Measurements from ENCODE around the gene RAB39A. TPM values are rescaled to one million over a fixed set of nuclear protein-coding genes. Genes with fewer than 3 reads are reported as not detected.
A peak's percentile ranks its signal among the peaks of the same experiment; 100 is the strongest.

Gene RAB39A
- total and polyA plus RNA-seq, 2 donors = 0.66 to 3.5 TPM

GRCh38 chr11:108008656-108009496 lies 80.6 kb downstream of the RAB39A start, which contains the start of gene CUL5:
CUL5 (plus strand) TSS chr11:108008898; CDS start chr11:108009349, 451 bp downstream.
- Histone ChIP-seq H3K27me3 (ENCODE audit: control insufficient read depth in 2 of 2, insufficient read depth in 1 of 2, low read length in 1 of 2) (no peaks in the 10 kb centered on the region), H3K36me3 (ENCODE audit: control insufficient read depth in 2 of 2, insufficient read depth in 2 of 2, low read length in 1 of 2) (peaks cover 0 to 3% of the 10 kb centered on the region in 2 donors), H3K4me1 (ENCODE audit: control insufficient read depth in 2 of 2, insufficient read depth in 2 of 2, low read length in 2 of 2) (peaks cover 3% of the 10 kb centered on the region in 2 donors)

GRCh38 chr11:108009497-108010370 lies 81.5 kb downstream of the RAB39A start:
- Histone ChIP-seq H3K9me3 (ENCODE audit: control insufficient read depth in 2 of 2, insufficient read depth in 1 of 2, low read length in 1 of 2) (no peaks in the 10 kb centered on the region), H3K27ac (ENCODE audit: low read depth in 1 of 2, low read length in 1 of 2) (peak overlapping the region; percentile 97 to 98), H3K4me3 (ENCODE audit: low read length in 2 of 2) (peak overlapping the region; percentile 66 to 98), H3K4me1 (ENCODE audit: control insufficient read depth in 2 of 2, insufficient read depth in 2 of 2, low read length in 2 of 2) (peaks cover 3% of the 10 kb centered on the region in 2 donors), H3K36me3 (ENCODE audit: control insufficient read depth in 2 of 2, insufficient read depth in 2 of 2, low read length in 1 of 2) (peaks cover 4 to 6% of the 10 kb centered on the region in 2 donors), H3K27me3 (ENCODE audit: control insufficient read depth in 2 of 2, insufficient read depth in 1 of 2, low read length in 1 of 2) (no peaks in the 10 kb centered on the region)
- WGBS = 3% methylated on average over 31 of the region's 31 CpGs
- DNase-seq (ENCODE audit: low read depth in 6 of 9, low spot score in 9 of 9) = peak in 1 of 9 donors; percentile 4

More at GRCh38 chr11:108008656-108009496, 80.6 kb downstream of the RAB39A start, which contains the start of gene CUL5:
- peak within 1 kb of the TSS; percentile 97 to 98 for H3K27ac ChIP-seq (ENCODE audit: low read depth in 1 of 2, low read length in 1 of 2)
- peak; percentile 87 to 98 (median 91) for DNase-seq (ENCODE audit: low read depth in 6 of 9, low spot score in 9 of 9)
- H3K4me3 ChIP-seq (ENCODE audit: low read length in 2 of 2) = peak within 1 kb of the TSS; percentile 66 to 98
- no peaks in the 10 kb centered on the region for H3K9me3 ChIP-seq (ENCODE audit: control insufficient read depth in 2 of 2, insufficient read depth in 1 of 2, low read length in 1 of 2)
- under 1% methylated on average over 72 of the region's 72 CpGs for whole genome bisulfite sequencing

- Histone ChIP-seq H3K4me3 (ENCODE audit: low read length in 2 of 2) (no peak overlapping the region), H3K27ac (ENCODE audit: low read depth in 1 of 2, low read length in 1 of 2) (no peak overlapping the region), H3K36me3 (ENCODE audit: control insufficient read depth in 2 of 2, insufficient read depth in 2 of 2, low read length in 1 of 2) (peaks cover 4 to 11% of the 10 kb centered on the region in 2 donors), H3K9me3 (ENCODE audit: control insufficient read depth in 2 of 2, insufficient read depth in 1 of 2, low read length in 1 of 2) (no peaks in the 10 kb centered on the region), H3K27me3 (ENCODE audit: control insufficient read depth in 2 of 2, insufficient read depth in 1 of 2, low read length in 1 of 2) (no peaks in the 10 kb centered on the region), H3K4me1 (ENCODE audit: control insufficient read depth in 2 of 2, insufficient read depth in 2 of 2, low read length in 2 of 2) (peaks cover 3% of the 10 kb centered on the region in 2 donors)
- DNase-seq (ENCODE audit: low read depth in 6 of 9, low spot score in 9 of 9) = no peak
- WGBS = 97% methylated on average over 5 of the region's 5 CpGs
Observed at GRCh38 chr11:108012139-108012725, 84.0 kb downstream of the RAB39A start.

Other genes with a start within 250 kb of the RAB39A start
- 2.6 TPM for gene SLN, start 216.4 kb upstream of the RAB39A start, total RNA-seq
- gene SLN, start 216.4 kb upstream of the RAB39A start, polyA plus RNA-seq = 8.7 TPM
- 6.8 TPM for gene SLC35F2, start 69.7 kb upstream of the RAB39A start, total RNA-seq
- 9.6 TPM for gene SLC35F2, start 69.7 kb upstream of the RAB39A start, polyA plus RNA-seq
- 28.6 TPM for gene CUL5, start 80.5 kb downstream of the RAB39A start, total RNA-seq
- gene CUL5, start 80.5 kb downstream of the RAB39A start, polyA plus RNA-seq = 12.3 TPM
- 29.4 TPM for gene ACAT1, start 193.1 kb downstream of the RAB39A start, total RNA-seq
- 47.6 TPM for gene ACAT1, start 193.1 kb downstream of the RAB39A start, polyA plus RNA-seq